AG04450 (cell line): Measurements from ENCODE around the gene ZNF883. TPM values are rescaled to one million over a fixed set of nuclear protein-coding genes. Genes with fewer than 3 reads are reported as not detected.
A peak's percentile ranks its signal among the peaks of the same experiment; 100 is the strongest.

Experiments used
- CTCF ChIA-PET: fragments of 300-600, 350-600 bp; formaldehyde crosslinking; extraction: SDS; loops from one replicate; lab custom pipeline; 2022; ENCODE audit warnings: antibody characterized with exemption, inconsistent platforms; lab: Charles Lee
- POLR2A ChIA-PET: fragments of 350-600 bp; formaldehyde crosslinking; extraction: SDS; loops from one replicate; lab custom pipeline; 2021; ENCODE audit warnings: antibody characterized with exemption, inconsistent platforms; lab: Yijun Ruan, JAX
- DNase-seq: peaks from one replicate; pipeline ENCODE4 v3.0.0-alpha.2; 2011; ENCODE audit warnings: low read depth, low spot score
- H3K27ac ChIP-seq: one replicate; pipeline ENCODE4 v1.5.1; 2012; ENCODE audit warnings: low read depth, low read length, control low read depth
- H3K27me3 ChIP-seq: one replicate; pipeline ENCODE4 v1.6.0; 2012; ENCODE audit warnings: low read length; ENCODE audit not compliant: control insufficient read depth, insufficient read depth
- H3K4me3 ChIP-seq: 2 replicates; pipeline ENCODE4 v1.5.1; 2011; ENCODE audit warnings: mild to moderate bottlenecking, low read depth, low read length, control low read depth
- H3K9me3 ChIP-seq: 2 replicates; pipeline ENCODE4 v1.5.1; 2012; ENCODE audit warnings: low read length; ENCODE audit not compliant: control insufficient read depth, insufficient read depth
- polyA plus RNA-seq: library from polyadenylated mRNA; depleted of rRNA; stranded (reverse); fragments of >200 nt; gene quantifications from 2 replicates; pipeline ENCODE4 v1.2.3, GENCODE V29; 2011
- TF ChIP-seq, protein P1 (sequence below): IDR thresholded peaks from 2 replicates; pipeline ENCODE4 v1.5.1; 2011; ENCODE audit warnings: low read depth, low read length, control low read depth, inconsistent platforms

Gene ZNF883
- polyA plus RNA-seq, 1 experiment: 1.5 TPM

DNA sequence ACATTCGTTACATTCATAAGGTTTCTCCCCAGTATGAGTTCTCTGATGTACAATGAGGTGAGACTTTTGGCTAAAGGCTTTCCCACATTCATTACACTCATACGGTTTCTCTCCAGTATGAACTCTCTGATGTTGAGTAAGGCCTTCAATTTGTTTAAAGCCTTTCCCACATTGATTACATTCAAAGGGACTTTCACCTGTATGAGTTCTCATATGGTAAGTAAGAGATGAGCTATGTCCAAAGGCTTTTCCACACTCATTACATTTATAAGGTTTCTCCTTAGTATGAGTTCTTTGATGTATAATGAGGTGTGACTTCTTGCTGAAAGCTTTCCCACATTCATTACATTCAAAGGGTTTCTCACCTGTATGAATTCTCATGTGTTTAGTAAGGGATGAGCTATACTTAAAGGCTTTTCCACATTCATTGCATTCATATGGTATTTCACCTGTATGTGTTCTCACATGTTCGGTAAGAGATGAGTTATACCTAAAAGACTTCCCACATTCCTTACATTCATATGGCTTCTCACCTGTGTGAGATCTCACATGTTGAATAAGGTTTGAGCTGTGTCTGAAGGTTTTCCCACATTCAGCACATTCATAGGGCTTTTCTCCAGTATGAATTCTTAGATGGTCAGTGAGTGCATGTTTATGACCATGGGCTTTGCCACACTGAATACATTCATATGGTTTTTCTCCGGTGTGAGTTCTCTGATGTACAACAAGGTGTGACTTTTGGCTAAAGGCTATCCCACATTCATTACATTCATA, 31.1 kb upstream of the ZNF883 start:
- ChIA-PET POLR2A (no interaction called here), CTCF (no interaction called here)
- no peak overlapping the region for H3K4me3 ChIP-seq
- peaks cover 24% of the 10 kb centered on the region for H3K9me3 ChIP-seq
- TF ChIP-seq, protein P1, sequence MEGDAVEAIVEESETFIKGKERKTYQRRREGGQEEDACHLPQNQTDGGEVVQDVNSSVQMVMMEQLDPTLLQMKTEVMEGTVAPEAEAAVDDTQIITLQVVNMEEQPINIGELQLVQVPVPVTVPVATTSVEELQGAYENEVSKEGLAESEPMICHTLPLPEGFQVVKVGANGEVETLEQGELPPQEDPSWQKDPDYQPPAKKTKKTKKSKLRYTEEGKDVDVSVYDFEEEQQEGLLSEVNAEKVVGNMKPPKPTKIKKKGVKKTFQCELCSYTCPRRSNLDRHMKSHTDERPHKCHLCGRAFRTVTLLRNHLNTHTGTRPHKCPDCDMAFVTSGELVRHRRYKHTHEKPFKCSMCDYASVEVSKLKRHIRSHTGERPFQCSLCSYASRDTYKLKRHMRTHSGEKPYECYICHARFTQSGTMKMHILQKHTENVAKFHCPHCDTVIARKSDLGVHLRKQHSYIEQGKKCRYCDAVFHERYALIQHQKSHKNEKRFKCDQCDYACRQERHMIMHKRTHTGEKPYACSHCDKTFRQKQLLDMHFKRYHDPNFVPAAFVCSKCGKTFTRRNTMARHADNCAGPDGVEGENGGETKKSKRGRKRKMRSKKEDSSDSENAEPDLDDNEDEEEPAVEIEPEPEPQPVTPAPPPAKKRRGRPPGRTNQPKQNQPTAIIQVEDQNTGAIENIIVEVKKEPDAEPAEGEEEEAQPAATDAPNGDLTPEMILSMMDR: no peak
- no peak overlapping the region for H3K27ac ChIP-seq
- no peaks in the 10 kb centered on the region for H3K27me3 ChIP-seq
- DNase-seq: no peak

DNA sequence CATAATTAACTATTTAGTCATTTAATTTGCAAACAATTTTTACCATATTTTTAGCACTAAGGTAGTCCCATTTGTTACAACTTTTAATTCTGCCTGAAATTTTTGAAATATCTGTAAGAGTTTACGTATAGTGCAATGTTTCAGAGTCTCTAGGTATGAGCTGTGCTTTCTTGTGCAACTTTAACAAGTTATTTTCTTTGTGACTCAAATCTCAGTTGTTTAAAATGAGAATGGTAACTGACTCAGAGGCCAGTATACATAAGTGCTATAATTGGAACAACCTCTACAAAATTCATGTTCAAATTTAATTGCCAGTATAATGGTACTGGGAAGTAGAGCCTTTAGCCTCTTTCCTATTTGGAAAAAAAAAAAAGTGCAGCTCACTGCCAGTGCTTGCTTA, 14.2 kb upstream of the ZNF883 start:
- H3K27me3 ChIP-seq: no peaks in the 10 kb centered on the region
- ChIA-PET POLR2A (no interaction called here), CTCF (no interaction called here)
- H3K9me3 ChIP-seq: peaks cover 10% of the 10 kb centered on the region; the same call in 1 of the 2 replicates
- TF ChIP-seq, protein P1: no peak
- no peak overlapping the region for H3K4me3 ChIP-seq
- H3K27ac ChIP-seq: no peak overlapping the region
- no peak for DNase-seq

DNA sequence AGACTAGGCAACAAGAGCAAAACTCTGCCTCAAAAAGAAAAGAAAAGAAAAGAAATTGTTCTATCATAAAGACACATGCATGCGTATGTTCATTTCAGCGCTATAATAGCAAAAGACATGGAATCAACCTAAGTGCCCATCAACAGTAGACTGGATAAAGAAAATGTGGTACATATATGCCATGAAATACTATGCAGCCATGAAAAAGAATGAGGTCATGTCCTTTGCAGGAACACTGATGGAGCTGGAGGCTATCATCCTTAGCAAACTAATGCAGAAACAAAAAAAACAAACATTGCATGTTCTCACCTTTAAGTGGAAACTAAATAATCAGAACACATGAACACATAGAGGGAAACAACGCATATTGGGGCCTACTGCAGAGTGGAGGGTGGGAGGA, 6.3 kb upstream of the ZNF883 start:
- CTCF ChIA-PET: no interaction called here

DNA sequence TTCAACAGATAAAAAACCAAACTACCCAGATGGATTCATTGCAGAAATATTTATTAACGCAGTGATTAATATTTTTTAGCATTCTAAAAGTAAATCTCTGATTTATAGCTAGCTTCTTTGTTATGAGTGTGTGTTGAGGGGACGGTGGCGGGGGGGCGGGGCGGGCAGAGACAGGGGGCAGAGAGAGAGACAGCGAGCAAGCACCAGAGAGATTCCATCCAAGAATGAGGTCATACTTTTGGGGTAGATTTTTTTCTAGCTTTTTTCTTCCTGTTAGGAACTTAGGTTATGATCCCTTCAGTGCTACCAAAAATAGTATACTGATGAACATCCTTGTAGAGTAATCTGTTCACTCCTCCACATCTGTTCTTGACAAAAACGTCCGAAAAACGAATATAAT, 500 bp upstream of the ZNF883 start:
- Histone ChIP-seq H3K9me3 (peaks cover 6% of the 10 kb centered on the region), H3K4me3 (peak overlapping the region; percentile 49; the same call in 1 of the 2 replicates), H3K27ac (no peak overlapping the region), H3K27me3 (peaks cover 4% of the 10 kb centered on the region)
- ChIA-PET POLR2A (no interaction called here), CTCF (no interaction called here)
- no peak for DNase-seq
- TF ChIP-seq, protein P1: no peak

More for the DNA sequence above, 6.3 kb upstream of the ZNF883 start:
- H3K27me3 ChIP-seq: no peaks in the 10 kb centered on the region
- TF ChIP-seq, protein P1: no peak
- H3K27ac ChIP-seq: no peak overlapping the region
- H3K4me3 ChIP-seq: no peak overlapping the region
- POLR2A ChIA-PET: no interaction called here
- DNase-seq: no peak
- peaks cover 4% of the 10 kb centered on the region; the same call in 1 of the 2 replicates for H3K9me3 ChIP-seq

DNA sequence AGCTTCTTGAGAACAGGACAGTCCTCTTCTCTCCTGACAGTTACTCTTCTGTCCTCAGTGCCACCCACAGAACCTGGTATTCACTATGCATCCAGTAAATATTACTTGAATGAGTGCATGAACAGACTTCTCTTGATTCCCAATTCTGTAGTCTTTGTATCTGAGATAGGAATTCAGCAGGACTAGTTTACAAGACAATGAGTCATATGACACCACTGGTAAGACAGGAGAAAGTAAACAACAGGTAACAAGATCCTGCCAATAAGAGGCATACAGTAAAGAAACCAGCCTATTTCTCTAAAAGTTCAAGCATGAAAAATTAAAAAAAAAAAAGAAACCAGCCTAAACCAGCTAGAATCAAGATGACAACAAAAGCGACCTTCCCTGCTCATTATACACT, 6.2 kb downstream of the ZNF883 start:
- TF ChIP-seq, protein P1: no peak
- DNase-seq: no peak
- Histone ChIP-seq H3K9me3 (no peaks in the 10 kb centered on the region), H3K4me3 (no peak overlapping the region), H3K27ac (no peak overlapping the region), H3K27me3 (no peaks in the 10 kb centered on the region)
- CTCF ChIA-PET: no interaction called here
- POLR2A ChIA-PET: no interaction called here
